ENCODE measurements around the gene NOXA1.

- TF ChIP-seq, protein P1, sequence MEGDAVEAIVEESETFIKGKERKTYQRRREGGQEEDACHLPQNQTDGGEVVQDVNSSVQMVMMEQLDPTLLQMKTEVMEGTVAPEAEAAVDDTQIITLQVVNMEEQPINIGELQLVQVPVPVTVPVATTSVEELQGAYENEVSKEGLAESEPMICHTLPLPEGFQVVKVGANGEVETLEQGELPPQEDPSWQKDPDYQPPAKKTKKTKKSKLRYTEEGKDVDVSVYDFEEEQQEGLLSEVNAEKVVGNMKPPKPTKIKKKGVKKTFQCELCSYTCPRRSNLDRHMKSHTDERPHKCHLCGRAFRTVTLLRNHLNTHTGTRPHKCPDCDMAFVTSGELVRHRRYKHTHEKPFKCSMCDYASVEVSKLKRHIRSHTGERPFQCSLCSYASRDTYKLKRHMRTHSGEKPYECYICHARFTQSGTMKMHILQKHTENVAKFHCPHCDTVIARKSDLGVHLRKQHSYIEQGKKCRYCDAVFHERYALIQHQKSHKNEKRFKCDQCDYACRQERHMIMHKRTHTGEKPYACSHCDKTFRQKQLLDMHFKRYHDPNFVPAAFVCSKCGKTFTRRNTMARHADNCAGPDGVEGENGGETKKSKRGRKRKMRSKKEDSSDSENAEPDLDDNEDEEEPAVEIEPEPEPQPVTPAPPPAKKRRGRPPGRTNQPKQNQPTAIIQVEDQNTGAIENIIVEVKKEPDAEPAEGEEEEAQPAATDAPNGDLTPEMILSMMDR (tag by site-specific recombination; IDR thresholded peaks at IDR 0.05) = 0 out of 2 replicates have a peak, but pooled peaks have one; percentile 28
- no peak for TF ChIP-seq ZNF121 (tag by site-specific recombination; IDR thresholded peaks at IDR 0.05)
- TF ChIP-seq ZNF211 (tag by site-specific recombination; IDR thresholded peaks at IDR 0.05; ENCODE audit: low read depth) = no peak
- no peak for TF ChIP-seq PRDM1 (tag by site-specific recombination; IDR thresholded peaks at IDR 0.05)
- TF ChIP-seq ATF2 (tag by site-specific recombination; IDR thresholded peaks at IDR 0.05; ENCODE audit: low read depth) = no peak
- TF ChIP-seq, protein P2, sequence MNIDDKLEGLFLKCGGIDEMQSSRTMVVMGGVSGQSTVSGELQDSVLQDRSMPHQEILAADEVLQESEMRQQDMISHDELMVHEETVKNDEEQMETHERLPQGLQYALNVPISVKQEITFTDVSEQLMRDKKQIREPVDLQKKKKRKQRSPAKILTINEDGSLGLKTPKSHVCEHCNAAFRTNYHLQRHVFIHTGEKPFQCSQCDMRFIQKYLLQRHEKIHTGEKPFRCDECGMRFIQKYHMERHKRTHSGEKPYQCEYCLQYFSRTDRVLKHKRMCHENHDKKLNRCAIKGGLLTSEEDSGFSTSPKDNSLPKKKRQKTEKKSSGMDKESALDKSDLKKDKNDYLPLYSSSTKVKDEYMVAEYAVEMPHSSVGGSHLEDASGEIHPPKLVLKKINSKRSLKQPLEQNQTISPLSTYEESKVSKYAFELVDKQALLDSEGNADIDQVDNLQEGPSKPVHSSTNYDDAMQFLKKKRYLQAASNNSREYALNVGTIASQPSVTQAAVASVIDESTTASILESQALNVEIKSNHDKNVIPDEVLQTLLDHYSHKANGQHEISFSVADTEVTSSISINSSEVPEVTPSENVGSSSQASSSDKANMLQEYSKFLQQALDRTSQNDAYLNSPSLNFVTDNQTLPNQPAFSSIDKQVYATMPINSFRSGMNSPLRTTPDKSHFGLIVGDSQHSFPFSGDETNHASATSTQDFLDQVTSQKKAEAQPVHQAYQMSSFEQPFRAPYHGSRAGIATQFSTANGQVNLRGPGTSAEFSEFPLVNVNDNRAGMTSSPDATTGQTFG (tag by site-specific recombination; IDR thresholded peaks at IDR 0.05; ENCODE audit: borderline replicate concordance) = no peak
- TF ChIP-seq ZBTB7A (tag by site-specific recombination; IDR thresholded peaks at IDR 0.05; ENCODE audit: low read depth) = no peak
- TF ChIP-seq ZBTB17 (tag by site-specific recombination; IDR thresholded peaks at IDR 0.05) = peak; percentile 25; the same call in 1 of the 2 replicates
Measured at GRCh38 chr9:137406876-137407589, 16.2 kb upstream of the NOXA1 start.

Data from HEK293 (cell line).